ENCODE results near the gene CPLANE2. TPM values are rescaled to one million over a fixed set of nuclear protein-coding genes. Genes with fewer than 3 reads are reported as not detected.
A peak's percentile ranks its signal among the peaks of the same experiment; 100 is the strongest.

CPLANE2 gene

GRCh38 chr1:16181887-16182719 lies 54.9 kb downstream of the CPLANE2 start:
- Histone ChIP-seq H2BK12ac (ENCODE audit: low read length in 2 of 2) (peak overlapping the region; percentile 96 to 98), H3K36me3 (ENCODE audit: control insufficient read depth in 1 of 2, insufficient read depth in 2 of 2, low read depth in 1 of 2, low read length in 2 of 2) (no peaks in the 10 kb centered on the region), H3K18ac (ENCODE audit: low read depth in 1 of 2, low read length in 2 of 2) (peak overlapping the region; percentile 95 to 100), H3K79me1 (replicated peaks; ENCODE audit: low read length, poor library complexity, severe bottlenecking) (peaks cover 11% of the 10 kb centered on the region), H3K4me1 (ENCODE audit: control insufficient read depth, insufficient read depth, low read depth, low read length) (peaks cover 52% of the 10 kb centered on the region), H2AK5ac (ENCODE audit: low read length, severe bottlenecking) (peak overlapping the region; percentile 97), H3K9me3 (ENCODE audit: control insufficient read depth, low read length) (no peaks in the 10 kb centered on the region), H3K4me3 (ENCODE audit: insufficient read depth in 1 of 2, low read depth in 1 of 2, low read length in 2 of 2) (peak overlapping the region in 1 of 2 experiments; percentile 19), H3K23ac (ENCODE audit: low read length in 2 of 2) (no peak overlapping the region), H2BK15ac (ENCODE audit: low read depth, poor library complexity, severe bottlenecking) (peak overlapping the region; percentile 89), H3K14ac (ENCODE audit: low read length in 2 of 2) (no peak overlapping the region), H2BK120ac (ENCODE audit: low read depth, low read length) (peak overlapping the region; percentile 100), H2AFZ (ENCODE audit: low read depth, low read length) (no peak overlapping the region), H4K91ac (ENCODE audit: low read length) (peak overlapping the region; percentile 95), H4K8ac (ENCODE audit: low read length) (peak overlapping the region; percentile 97), H3K4ac (ENCODE audit: low read depth in 1 of 2, low read length in 2 of 2) (peak overlapping the region; percentile 93 to 97), H3K9ac (ENCODE audit: low read length) (peak overlapping the region; percentile 85), H3K4me2 (ENCODE audit: low read length, poor library complexity, severe bottlenecking) (peak overlapping the region; percentile 19), H2BK5ac (ENCODE audit: low read depth, low read length, poor library complexity, severe bottlenecking) (peak overlapping the region; percentile 96), H3K27ac (ENCODE audit: low read length, poor library complexity, severe bottlenecking) (peak overlapping the region; percentile 98), H3K27me3 (ENCODE audit: control insufficient read depth in 1 of 2, insufficient read depth in 1 of 2, low read length in 2 of 2) (no peaks in the 10 kb centered on the region)
- 21% methylated on average over 18 of the region's 18 CpGs for WGBS
- DNase-seq: peak; percentile 95

Small RNA genes lying within 50 kb of the gene (small RNA-seq; reads per million reads assigned to genes)
- not detected for gene MT1XP1 (ENCODE audit: low read depth)

Measured in mesenchymal stem cell (in vitro differentiated cells and primary cell).